OCI-LY3 (cell line): ENCODE data around the gene BRD4.

ENCODE experiments used
- H2AFZ ChIP-seq: fragments of 200-600, 300-600 bp; shearing (Covaris generic); 2 replicates; pipeline ENCODE4 v1.6.0; 2014; ENCODE audit warnings: antibody characterized with exemption, low read depth, low read length
- H3K27ac ChIP-seq: fragments of 200-600, 300-600 bp; sonication (generic); 2 replicates; pipeline ENCODE4 v1.5.1; 2014; ENCODE audit warnings: mild to moderate bottlenecking, low read length, moderate library complexity, mixed read lengths
- H3K27me3 ChIP-seq: fragments of 200-600, 300-600 bp; sonication (generic); 2 replicates; pipeline ENCODE4 v1.6.1; 2014; ENCODE audit warnings: low read depth, low read length, mixed read lengths
- H3K36me3 ChIP-seq: fragments of 200-600, 300-600 bp; sonication (generic); replicated peaks from 2 replicates; pipeline ENCODE3; 2014; ENCODE audit warnings: low read depth, low read length, mixed read lengths
- H3K4me1 ChIP-seq: fragments of 300-600, 200-600 bp; sonication (generic); 2 replicates; pipeline ENCODE4 v1.6.1; 2014; ENCODE audit warnings: low read length, mixed read lengths
- H3K4me2 ChIP-seq: fragments of 200-600, 300-600 bp; sonication (generic); 2 replicates; pipeline ENCODE4 v1.6.1; 2014; ENCODE audit warnings: low read length, mixed read lengths
- H3K4me3 ChIP-seq: fragments of 300-600, 200-600 bp; sonication (generic); 2 replicates; pipeline ENCODE4 v1.5.1; 2014; ENCODE audit warnings: antibody characterized with exemption, mild to moderate bottlenecking, low read length, moderate library complexity
- H3K79me2 ChIP-seq: fragments of 300-600, 200-600 bp; shearing (Covaris generic); 2 replicates; pipeline ENCODE4 v1.6.1; 2014; ENCODE audit warnings: mild to moderate bottlenecking, low read length, mixed read lengths
- H3K9ac ChIP-seq: fragments of 300-600, 200-600 bp; shearing (Covaris generic); 2 replicates; pipeline ENCODE4 v1.6.0; 2014; ENCODE audit warnings: mild to moderate bottlenecking, low read length, moderate library complexity
- H3K9me3 ChIP-seq: fragments of 200-600, 300-600 bp; shearing (Covaris generic); 2 replicates; pipeline ENCODE4 v1.6.1; 2014; ENCODE audit warnings: low read length, mixed read lengths; ENCODE audit not compliant: insufficient read depth
- H4K20me1 ChIP-seq: fragments of 200-600, 300-600 bp; sonication (generic); 2 replicates; pipeline ENCODE4 v1.6.1; 2016; ENCODE audit warnings: low read length, mixed read lengths; ENCODE audit not compliant: insufficient read depth
- CTCF ChIP-seq: fragments of 200-600, 300-600 bp; sonication (generic); IDR thresholded peaks from 2 replicates; pipeline ENCODE4 v1.5.1; 2014; ENCODE audit warnings: antibody characterized with exemption, low read length, low read depth
- EZH2phosphoT487 ChIP-seq: fragments of 200-600 bp; shearing (Covaris generic); IDR thresholded peaks from 2 replicates; pipeline ENCODE4 v1.6.1; 2018; ENCODE audit warnings: antibody characterized with exemption, mixed run types, low read depth

The BRD4 gene

GRCh38 chr19:15251010-15251748, 81.2 kb downstream of the BRD4 start:
- no peak overlapping the region for H3K4me2 ChIP-seq
- H2AFZ ChIP-seq = no peak overlapping the region
- H3K4me3 ChIP-seq = no peak overlapping the region
- no peaks in the 10 kb centered on the region for H3K27me3 ChIP-seq
- H4K20me1 ChIP-seq = peaks cover 36% of the 10 kb centered on the region
- H3K9ac ChIP-seq = no peak overlapping the region
- no peak overlapping the region for H3K27ac ChIP-seq
- H3K4me1 ChIP-seq = peaks cover 26% of the 10 kb centered on the region
- peaks cover 67% of the 10 kb centered on the region for H3K36me3 ChIP-seq
- peaks cover 49% of the 10 kb centered on the region for H3K79me2 ChIP-seq
- no peaks in the 10 kb centered on the region for H3K9me3 ChIP-seq
- TF ChIP-seq CTCF = no peak
- TF ChIP-seq EZH2phosphoT487 = no peak

- Histone ChIP-seq H3K4me3 (no peak overlapping the region), H3K4me2 (no peak overlapping the region), H3K9me3 (no peaks in the 10 kb centered on the region), H3K27ac (no peak overlapping the region), H3K79me2 (peaks cover 54% of the 10 kb centered on the region), H3K36me3 (peaks cover 67% of the 10 kb centered on the region), H3K9ac (no peak overlapping the region), H2AFZ (no peak overlapping the region), H3K27me3 (no peaks in the 10 kb centered on the region), H4K20me1 (peaks cover 36% of the 10 kb centered on the region), H3K4me1 (peaks cover 26% of the 10 kb centered on the region)
- TF ChIP-seq CTCF (no peak), EZH2phosphoT487 (no peak)
Observed at GRCh38 chr19:15250640-15250993, 81.7 kb downstream of the BRD4 start.

- TF ChIP-seq EZH2phosphoT487 = no peak
- TF ChIP-seq CTCF = no peak
- H3K27me3 ChIP-seq = no peaks in the 10 kb centered on the region
- no peak overlapping the region for H3K4me2 ChIP-seq
- peaks cover 67% of the 10 kb centered on the region for H3K36me3 ChIP-seq
- peaks cover 50% of the 10 kb centered on the region for H3K79me2 ChIP-seq
- H3K9me3 ChIP-seq = no peaks in the 10 kb centered on the region
- H3K9ac ChIP-seq = no peak overlapping the region
- no peak overlapping the region for H2AFZ ChIP-seq
- H3K4me1 ChIP-seq = peaks cover 26% of the 10 kb centered on the region
- peak overlapping the region; percentile 75 for H3K27ac ChIP-seq
- H3K4me3 ChIP-seq = no peak overlapping the region
- peaks cover 36% of the 10 kb centered on the region for H4K20me1 ChIP-seq
Observed at GRCh38 chr19:15249972-15250639, 82.2 kb downstream of the BRD4 start.

GRCh38 chr19:15249528-15249874, 82.8 kb downstream of the BRD4 start:
- Histone ChIP-seq H3K9me3 (no peaks in the 10 kb centered on the region), H3K4me1 (peaks cover 26% of the 10 kb centered on the region), H3K9ac (no peak overlapping the region), H3K4me3 (no peak overlapping the region), H3K27ac (peak overlapping the region; percentile 75), H2AFZ (no peak overlapping the region), H3K4me2 (no peak overlapping the region), H4K20me1 (peaks cover 35% of the 10 kb centered on the region), H3K79me2 (peaks cover 47% of the 10 kb centered on the region), H3K27me3 (no peaks in the 10 kb centered on the region), H3K36me3 (peaks cover 67% of the 10 kb centered on the region)
- TF ChIP-seq EZH2phosphoT487 (no peak), CTCF (peak; percentile 7; the same call in 1 of the 2 replicates)
